Fibroblast of skin of right biceps (primary cell): Measurements from ENCODE around the gene ANKRD39.
"Not testable (repeated sequence)": the region's sequence is repeated elsewhere in the genome, so short reads cannot be mapped to it uniquely, and the experiment has no call there.

ENCODE experiments used
- DNase-seq: peaks from one replicate; pipeline ENCODE4 v3.0.0-alpha.2; 2013

The ANKRD39 gene

DNA sequence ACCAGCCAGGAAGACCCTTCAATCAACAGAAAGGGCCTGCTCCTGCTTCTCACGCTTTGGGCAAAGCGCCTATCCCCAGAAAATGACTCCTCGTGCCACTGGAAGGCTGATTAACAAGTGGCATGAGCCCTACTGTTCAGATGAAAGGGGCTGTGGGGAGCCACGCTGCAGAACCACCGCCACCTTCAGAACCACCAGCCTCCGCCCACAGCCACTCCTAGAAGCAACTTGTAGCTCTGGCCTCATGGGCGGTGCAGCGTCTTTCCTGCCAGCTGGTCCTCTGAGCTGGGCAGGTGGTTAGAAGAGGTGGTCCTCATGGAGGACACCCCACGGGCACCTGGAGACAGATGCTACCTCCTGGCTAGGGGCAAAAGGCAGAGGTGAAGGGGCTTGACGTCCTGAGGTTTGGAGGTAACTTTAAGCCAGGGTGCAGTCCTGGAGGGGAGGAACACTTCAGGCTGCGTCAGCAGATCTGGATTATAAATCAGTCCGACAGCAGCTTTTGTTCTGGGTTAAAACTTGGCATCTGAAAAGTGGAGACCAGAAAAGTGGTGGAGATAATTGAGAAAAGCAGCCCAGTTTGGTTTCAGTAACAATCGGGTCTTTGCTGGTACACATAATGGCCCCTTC lies 12.9 kb upstream of the ANKRD39 start:
- DNase-seq = no peak

DNA sequence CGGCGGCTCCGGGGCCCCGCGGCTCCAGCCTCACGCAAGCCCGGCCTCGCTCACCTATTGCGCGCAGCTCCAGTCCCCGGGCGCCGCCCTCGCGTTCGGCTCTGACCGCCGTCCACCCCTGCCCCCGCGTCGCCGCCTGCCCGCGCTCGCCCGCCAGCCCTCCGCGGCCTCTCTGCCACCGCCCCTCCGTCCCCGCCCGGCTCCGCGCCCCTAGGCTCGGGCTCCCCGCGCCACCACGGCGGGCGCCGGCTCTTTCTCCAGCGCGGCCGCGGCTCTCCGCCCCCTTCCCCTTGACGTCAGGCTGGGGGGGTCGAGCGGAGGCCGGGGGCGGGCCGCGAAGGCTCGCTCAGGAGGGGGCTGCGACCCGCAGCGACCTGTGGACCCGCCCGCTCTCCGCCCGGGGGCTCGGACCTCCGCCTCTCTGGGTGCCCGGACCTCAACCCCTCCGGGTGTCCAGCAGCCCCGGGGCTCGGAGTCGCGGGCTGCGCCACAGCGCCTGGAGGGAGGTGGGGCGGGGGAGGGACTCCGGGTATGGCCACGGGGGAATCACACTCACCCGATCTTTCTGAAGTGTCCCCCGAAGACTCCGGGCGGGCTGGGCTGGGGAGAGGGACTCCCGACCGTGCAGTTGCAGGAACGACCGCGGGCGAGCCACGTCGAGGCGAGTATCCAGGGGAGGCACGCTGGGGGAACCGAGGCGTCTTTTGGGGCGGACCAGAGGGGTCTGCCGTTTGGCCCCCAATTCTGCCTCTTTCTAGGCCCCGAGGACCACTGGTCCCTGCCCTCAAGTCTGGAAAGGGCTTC lies 12.2 kb upstream of the ANKRD39 start, which contains the start of gene SEMA4C:
Gene SEMA4C (minus strand): TSS at position 259 of the 804 bp plus-strand sequence. CDS start 2,194 bp downstream, outside the sequence.
- DNase-seq = peak; percentile 47

DNA sequence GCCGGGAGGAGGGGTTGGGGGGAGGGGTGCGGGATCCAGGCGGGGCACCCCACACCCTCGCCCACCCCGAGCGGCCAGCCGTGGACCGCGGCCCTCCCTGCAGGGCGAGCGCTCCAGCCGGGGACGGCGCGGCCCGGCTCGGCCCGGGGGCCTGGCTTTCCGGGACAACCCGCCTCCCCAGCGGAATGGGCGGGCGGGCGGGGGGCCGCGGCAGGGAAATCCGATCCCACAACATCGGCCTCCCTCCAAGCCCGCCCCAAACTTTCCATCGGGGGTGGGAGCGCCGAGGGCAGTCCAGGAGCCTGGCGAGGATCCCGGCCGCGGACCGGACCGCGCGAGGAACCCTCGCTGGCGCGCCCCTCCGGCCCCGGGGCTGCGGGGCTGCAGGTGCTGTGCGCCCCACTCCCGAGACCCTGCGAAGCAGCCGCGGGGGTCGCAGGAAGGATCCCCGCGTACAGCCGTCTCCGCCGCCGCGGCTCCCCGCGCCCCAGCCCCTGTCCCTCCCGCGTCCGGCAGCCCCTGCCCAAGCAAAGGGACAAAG lies 11.5 kb upstream of the ANKRD39 start:
- peak; percentile 81 for DNase-seq

DNA sequence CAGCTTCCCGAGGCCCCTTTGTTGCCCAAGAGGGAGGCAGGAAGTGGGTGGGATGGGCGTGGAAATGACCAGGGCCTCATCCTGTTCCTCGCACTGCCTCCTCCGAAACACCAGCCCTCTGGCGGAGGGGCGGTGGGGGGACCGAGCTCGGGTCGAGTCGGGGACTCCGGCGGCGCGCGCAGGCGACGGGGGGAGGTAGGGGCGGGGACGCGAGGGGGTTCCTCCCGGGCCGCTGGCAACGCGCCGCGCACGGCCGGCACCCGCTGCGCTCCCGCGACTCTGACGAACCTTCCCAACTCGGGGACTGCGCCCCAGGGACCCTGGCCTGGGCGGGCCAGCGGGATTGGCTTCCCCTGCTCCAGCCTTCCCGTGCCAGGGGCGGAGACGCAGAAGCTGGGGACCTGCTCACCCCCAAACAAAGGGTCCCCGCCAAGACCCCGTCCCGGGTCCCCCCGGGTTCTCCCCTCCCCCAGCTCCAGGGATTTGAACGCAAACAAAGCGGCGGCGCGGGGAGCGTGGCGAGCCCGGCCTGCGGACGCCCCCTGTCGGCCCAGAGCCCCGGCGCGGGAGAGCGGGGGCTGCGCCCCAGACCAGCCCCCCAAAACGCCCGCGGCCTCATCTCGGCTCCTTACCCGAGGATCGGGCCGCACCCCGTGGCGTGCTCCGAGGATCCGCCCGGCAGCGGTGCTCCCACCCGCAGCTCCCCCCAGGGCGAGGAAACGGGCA lies 10.9 kb upstream of the ANKRD39 start:
- DNase-seq = peak; percentile 95

DNA sequence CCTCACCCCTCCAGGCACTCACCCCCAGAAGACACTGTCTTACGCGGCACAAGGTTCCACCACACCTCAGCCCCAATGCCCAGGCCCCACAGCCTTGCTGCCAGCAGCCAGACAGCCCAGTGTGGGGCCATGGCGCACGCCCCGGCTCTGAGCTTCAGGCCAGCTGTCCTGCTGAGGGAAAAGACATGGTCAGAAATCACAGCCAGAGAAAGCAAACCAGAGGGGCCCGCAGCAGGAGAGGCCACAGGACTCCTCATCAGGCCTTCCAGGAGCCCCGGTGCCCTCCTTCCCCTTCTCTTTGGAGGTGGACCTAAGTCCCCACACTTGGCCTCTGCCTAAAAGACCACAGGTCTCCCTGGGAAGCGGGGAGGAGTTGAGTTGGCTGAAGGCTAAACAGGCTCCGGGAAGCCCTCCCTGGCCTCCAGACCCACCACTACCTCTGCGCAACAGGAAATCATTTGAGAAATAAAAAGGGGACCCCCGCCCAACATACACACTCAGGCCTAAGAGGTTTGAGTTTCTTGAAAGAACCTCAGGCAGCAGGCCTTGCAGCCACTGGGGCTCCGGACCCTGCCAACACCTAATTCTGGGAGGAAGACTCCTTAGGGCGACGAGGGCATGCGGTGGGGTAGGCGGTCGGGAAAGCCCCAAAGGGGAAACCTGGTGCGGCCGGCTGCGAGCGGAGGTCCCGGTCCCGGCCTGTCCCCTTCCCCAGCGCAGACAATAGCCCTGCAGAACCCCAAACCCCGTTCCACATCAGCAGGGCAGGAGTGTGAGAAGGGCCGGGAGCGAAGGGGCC lies 10.1 kb upstream of the ANKRD39 start:
- DNase-seq = no peak

DNA sequence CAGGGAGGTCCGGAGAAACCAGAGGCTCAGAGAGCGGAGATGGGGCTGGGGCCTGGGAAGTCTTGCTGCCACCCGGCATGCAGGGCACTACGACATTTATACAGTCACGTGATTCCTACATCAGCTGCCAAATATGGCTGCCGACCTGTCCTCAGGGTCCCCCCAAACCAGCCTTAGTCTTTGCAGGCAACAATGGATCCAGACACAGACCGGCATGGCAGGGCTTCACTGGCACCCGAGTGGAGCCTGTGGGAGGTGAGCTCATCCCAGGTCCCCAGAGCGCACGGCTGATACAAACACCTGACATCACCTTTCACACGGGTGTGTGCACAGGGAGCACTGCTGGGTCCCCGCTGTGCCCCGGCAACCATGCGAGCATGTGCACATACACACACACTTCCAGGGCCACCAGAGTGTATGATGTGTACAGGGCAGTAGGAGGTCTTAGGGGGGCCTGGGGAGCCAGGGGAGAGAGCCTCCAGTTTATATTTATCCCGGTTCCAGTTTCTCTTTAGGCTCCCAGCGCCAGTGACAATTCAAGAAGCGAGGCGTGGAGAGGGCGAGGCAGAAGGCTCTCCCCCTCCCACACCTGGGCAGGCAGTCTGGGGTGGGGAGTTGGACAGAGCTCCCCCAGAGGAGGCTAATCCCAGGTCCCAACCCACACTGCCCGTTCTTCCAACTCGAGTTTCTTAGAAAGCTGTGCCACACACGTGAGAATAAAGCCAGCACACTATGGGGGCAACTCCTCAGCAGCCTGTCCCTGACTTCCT lies 9.4 kb upstream of the ANKRD39 start:
- no peak for DNase-seq

DNA sequence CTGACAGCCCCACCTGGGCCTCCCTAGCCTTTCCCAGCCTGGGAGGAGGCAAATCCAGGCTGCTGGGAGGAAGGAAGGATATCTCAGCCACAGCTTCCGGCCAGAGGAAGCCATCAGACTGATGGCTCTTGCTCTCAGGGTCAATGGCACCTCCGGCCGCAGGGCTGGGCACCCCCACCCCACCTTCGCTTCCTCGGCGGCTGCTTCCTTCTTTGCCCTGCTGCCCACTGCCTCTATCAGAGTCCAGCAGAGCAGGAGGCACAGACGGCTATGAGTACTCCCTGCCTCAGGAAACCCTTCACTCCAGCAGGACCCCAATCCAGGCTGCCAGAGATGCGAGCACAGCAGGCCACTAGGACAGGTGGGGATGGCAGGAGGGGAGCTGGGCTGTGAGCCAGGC lies 8.8 kb upstream of the ANKRD39 start:
- DNase-seq = no peak

DNA sequence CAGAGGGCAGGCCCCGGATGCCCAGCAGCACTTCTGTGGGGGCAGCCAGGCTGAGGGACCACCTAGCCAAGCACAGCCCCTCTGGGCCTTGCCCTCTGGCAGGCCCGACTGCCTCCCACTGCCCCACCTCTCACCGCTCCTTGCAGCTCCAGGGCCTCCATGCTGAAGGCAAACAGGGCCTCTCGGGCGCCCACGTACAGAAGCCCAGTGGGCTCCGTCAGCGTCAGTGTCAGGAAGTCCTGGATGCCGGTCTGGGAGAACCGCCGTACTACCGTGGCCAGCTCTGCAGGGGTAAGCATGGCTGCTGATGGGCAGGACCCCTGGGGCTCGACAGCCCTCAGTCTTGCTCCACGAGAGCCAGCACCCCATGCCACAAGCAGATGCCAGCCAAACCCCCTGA lies 8.3 kb upstream of the ANKRD39 start:
- DNase-seq = no peak

DNA sequence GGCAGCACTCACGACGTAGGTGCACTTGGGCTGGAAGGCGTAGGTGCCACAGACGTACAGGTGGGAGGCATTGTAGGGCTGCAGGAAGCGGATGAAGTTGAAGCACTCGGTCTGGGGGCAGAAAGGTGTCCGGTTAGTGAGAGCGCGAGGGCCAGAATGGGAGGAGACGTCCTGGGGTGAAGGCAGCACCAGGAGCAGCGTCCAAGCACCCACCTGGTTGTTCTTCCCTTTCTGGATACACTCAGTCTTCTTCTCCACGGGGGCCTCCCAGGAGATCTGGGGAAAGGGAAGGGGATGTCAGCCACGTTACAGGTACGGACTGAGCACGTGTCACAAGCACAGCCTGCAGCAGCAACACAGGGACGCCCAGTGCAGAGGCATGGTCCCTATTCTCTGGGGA lies 7.8 kb upstream of the ANKRD39 start:
- no peak for DNase-seq

DNA sequence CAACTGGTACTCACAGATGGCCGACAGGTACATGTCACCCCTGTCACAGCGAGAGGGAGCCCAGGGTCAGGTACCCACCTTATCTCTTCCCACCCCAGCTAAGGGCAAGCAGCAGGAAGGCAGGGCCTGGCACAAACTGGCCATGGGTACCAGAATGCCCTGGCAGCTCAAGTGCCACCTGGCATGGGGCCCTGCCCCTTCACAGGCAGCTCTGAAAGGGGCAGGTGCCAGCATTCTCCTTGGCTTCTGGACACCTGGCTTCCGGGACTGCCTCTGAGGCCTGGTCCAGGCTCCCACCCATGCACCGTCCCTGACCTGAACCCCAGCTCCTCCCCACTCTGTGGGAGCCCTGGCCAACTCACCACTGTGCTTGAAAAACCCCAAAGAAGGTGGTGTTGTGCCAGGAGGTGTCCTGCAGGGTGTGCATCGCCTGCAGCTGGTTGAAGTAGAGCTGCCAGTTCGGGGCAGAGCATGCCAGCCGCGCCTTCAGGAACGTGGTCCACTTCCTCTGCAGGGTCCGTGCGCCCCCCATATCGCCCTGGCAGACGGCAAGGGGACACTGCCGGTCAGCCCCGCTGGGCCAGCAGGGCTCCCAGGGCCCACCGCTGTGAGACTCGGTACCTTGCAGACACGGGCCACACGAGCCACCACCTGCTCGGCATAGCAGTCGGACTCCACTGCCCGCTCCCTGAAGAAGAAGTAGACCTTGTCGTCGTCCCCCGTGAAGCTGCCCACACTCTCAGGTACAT lies 6.7 kb upstream of the ANKRD39 start:
- DNase-seq = no peak

DNA sequence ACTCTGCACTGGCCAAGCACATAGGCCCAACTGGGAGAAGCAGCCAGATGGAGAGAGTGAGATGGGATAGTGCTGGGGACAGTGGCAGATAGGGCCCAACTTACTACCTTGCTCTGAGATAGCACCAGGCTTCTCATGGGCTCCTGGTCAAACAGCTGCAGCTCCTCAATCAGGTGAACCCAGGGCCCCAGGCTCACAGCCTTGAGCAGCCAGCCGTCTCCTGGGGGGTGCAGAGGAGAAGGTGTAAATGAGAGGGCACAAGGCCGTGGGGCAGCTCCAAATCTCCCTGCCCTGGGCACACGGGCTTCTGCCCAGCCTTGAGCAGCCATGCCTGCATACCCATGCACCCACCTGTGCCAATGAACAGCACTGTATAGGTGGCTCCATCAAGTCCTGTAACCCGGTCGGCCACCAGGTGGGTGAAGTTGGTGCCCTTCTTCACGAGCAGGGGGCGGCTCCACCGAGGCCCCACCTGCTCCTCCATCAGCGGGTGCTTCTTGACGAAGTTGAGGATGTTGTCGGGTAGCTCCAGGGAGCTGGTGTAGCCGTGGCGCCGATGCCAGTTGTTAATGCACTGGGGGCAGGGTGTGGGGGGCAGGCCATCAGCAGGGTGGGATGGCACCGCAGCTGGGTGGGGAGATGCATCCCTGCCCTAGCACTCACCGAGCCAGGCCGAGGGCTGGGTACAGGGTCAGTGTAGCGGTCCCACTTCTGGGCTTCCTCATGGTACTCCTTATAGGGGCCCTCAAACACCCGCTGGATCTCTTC lies 5.9 kb upstream of the ANKRD39 start:
- no peak for DNase-seq

DNA sequence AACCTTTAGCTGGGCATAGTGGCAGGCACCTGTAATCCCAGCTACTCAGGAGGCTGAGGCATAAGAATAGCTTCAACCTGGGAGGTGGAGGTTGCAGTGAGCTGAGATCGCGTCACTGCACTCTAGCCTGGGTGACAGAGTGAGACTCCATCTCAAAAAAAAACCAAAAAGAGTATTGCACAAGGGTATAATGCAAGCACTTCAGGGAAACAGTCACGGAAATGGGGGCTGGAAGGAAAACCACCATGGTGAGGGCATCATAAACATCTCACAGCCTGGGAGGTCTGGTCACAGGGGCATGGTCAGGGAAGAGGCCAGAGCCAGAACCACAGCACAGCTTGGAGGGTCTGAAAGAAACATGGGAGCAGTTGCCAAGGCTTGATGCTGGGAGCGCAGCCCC lies 5.2 kb upstream of the ANKRD39 start:
- DNase-seq = not testable (repeated sequence)

DNA sequence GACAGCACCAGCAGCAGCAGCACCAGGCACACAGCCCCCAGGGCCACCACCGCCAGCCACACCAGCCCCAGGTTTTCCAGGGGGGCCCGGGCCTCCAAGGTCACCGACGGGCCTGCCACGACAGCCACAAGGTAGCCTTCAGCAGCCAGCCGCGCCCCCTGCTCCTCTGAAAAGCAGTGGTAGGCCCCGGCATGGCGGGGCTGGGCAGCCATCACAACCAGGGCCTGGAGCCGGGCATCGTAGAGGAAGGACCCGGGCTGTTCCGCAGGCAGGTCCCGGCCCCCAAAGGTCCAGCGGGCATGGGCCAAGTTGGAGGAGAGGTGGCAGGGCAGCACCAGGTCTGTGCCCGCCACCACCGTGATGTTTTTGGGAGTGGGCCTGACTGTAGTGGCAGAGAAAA lies 3.3 kb upstream of the ANKRD39 start:
- no peak for DNase-seq

DNA sequence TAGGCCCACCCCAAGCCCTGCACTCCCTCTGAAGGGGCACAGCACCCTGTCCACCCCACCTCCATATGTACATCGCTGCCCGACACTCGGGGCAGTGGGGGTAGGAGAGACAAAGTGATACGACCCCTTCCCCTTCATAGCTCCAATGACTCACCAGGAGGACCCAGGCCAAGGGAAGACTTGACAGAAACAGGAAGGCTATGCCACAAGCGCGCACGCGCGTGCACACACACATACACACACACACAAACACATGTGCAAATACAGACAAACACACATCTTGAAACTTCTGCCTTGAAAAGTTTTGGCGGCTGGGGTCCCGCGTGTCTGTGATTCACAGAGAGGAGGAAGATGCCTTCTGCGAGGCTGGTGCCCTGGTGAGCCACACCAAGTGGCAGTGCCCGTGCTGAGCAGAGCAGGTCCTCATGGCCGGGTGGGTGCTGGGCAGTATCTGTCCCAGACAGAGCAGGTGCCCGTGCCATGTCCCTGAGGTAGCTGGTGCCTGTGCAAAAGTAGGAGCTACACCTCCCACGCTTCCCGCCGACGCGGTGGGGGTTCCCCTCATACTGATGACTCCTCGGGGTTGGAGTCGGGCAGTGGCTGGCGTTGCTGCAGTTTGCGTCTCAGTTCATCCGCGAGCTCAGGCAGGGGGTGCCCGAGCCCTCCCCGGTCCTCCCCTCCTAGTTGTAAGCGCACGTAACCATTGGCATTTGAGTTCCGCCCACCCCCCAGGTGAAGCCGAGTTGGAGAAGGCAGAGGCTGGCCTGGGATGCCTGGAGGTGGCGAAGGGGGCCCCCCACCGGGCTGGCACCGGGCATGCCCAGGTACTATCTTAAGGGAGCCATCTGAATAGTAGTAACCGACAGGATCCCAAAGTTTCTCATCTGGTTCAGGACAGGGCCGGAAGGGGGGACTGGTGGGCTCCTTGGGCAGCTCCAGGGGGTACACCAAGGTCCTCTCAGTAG lies 2.5 kb upstream of the ANKRD39 start:
- DNase-seq = no peak

DNA sequence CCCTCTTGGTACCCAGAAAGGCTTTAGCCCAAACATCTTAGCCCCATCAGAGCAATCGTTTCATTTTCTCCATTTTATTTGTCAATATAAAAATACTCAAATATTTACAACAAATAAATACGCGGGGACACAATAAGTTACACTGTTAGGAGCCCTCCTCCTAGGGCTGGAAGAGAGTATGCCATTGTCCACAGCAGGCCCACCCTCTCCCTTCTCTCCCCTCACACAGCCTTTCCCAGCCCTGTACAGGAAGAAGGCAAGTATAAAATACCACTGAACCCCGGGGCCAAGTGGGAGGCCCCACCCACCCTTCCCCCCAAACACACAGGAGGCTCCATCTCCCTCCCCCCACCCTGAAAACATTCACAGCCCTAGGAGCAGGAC lies 1.9 kb upstream of the ANKRD39 start:
- DNase-seq = no peak

DNA sequence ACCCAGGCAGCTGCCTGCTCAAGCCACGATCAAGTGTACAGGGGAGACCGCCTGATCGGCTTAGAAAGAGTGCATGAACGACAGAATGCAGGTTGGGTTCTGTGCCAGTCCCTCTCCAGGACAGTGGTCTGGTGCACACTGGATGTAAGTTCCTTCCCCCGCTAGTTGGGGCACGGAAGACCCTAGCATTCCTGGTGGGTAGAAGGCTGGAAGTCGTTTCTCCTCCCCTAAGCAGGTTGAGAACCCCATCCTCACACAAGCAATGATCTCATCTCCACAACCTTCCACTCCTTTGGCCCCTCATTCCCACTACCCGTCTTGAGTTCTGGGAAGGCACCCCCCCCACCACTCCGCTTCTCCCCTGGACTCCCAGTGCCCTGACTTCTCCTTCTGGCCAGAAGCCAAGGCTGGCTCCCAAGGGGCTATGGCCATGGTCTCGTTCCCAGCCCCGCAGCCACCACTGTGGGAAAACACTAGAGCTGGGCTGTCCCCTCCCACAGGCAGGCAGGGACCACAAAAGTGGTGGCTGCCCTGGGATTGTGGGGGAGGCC lies 1.4 kb upstream of the ANKRD39 start:
- no peak for DNase-seq

DNA sequence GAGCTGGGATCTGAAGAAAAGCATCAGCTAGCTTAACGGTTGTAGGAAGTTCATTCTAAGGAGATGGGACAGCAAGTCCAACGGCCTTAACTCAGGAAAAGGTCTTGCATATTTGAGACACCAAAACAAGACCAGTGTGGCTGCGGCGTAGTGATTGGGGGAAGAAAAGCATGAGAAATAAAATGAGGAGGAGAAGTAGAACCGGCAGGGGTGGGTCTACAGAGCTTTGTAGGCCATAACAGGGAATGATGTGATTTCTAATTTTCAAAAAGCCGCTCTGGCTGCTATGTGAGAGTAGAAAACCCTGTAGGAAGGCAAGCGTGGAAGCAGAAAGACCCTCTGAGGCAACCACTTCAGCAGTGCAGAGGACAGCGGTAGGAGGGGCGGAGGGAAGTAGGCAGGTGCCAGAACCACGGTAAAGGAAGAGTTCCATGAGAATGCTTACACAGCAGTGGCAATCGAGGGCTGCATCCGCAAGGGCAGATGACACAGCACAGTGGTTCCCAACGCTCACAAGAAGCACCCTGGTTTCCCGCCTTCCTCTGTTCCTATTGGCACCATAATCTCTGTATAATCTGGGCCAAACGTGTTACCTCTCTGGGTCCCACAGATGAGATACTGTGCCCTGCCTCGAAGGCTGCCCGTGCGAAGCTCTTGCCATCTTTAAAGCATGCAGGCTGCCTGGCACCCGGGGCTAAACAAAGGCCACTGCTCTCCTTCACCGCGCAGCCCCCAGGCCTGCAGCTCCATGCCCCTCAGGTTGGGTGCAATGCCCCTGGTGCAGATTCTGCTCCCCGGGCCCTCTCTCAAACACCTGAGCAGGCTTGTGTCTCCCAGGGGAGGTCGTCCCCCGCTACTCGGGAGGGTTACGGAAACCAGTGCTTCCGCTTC lies 795 bp downstream of the ANKRD39 start:
- no peak for DNase-seq

DNA sequence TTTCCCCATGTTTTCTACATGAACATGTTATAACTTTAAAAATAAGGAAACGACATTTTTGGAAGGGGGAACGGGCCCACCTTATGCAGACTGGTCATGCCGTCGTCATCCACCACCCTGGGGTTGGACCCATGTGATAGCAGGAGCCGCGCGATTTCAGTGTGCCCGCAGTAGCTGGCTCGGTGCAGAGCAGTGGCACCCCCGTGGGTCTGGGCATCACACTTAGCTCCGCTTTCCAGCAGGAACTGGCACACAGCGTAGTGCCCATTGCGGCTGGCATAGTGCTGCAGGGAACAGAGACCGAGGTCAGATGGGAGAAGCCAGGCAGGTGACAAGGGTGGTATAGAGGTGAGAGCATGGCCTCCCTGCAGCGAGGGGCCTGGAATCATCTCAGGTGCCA lies 4.5 kb downstream of the ANKRD39 start:
- DNase-seq = no peak
